Activated T-cell treated with anti-CD3 and anti-CD28 coated beads, Interleukin-2, amount 50 U/mL, for 4 hours (primary cell): Measurements from ENCODE around the gene PCLAF. TPM values are rescaled to one million over a fixed set of nuclear protein-coding genes. Genes with fewer than 3 reads are reported as not detected.

Experiments used
- ATAC-seq, 2 donors: fragments of 200-7000 bp; cut with Tn5 transposase; one replicate each; pipeline ENCODE4 v1.10.0; 2021
- DNase-seq: peaks from one replicate; pipeline ENCODE4 v3.0.0-alpha.2; 2020
- H3K27me3 Mint-ChIP-seq: one replicate; pipeline ENCODE4 v1.8.0; 2021; ENCODE audit warnings: low read depth, mixed read lengths
- H3K36me3 Mint-ChIP-seq: one replicate; pipeline ENCODE4 v1.8.0; 2022; ENCODE audit warnings: mixed read lengths; ENCODE audit not compliant: insufficient read depth
- H3K4me1 Mint-ChIP-seq: one replicate; pipeline ENCODE4 v1.8.0; 2021; ENCODE audit warnings: low read depth, mixed read lengths
- H3K4me3 Mint-ChIP-seq: one replicate; pipeline ENCODE4 v1.8.0; 2021; ENCODE audit warnings: mild to moderate bottlenecking, moderate library complexity, mixed read lengths
- H3K9me3 Mint-ChIP-seq: one replicate; pipeline ENCODE4 v1.8.0; 2021; ENCODE audit warnings: mixed read lengths
- total RNA-seq, 3 donors: library from RNA; stranded (reverse); gene quantifications; one replicate each; pipeline ENCODE4 v1.2.1, GENCODE V29; 2021

PCLAF gene
- total RNA-seq, 3 donors from 2014 or later = 19.9 to 31.7 (median 20.8) TPM

DNA sequence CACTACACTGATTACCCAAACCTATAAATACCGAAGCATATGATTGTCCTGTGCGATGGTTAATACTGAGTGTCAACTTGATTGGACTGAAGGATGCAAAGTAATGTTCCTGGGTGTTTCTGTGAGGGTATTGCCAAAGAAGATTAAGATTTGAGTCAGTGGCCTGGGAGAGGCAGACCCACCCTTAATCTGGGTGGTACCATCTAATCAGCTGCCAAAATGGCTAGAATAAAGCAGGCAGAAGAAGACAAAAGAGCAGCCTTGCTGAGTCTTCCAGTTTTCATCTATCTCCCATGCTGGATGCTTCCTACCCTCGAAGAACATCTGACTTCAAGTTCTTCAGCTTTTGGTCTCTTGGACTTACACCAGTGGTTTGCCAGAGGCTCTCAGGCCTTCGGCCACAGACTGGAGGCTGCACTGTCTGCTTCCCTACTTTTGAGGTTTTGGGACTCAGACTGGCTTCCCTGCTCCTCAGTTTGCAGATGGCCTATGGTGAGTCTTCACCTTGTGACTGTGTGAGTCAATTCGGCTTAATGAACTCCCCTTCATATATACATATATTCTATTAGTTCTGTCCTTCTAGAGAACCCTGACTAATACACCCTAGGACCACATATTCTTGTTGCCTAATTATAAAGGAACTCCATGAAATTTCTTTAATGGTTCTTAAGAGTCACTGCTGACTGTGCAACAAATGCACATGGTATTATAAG, 56.9 kb downstream of the PCLAF start:
- H3K4me3 Mint-ChIP-seq = no peak overlapping the region
- no peak for DNase-seq
- H3K27me3 Mint-ChIP-seq = no peaks in the 10 kb centered on the region
- H3K4me1 Mint-ChIP-seq = peaks cover 5% of the 10 kb centered on the region
- H3K36me3 Mint-ChIP-seq = peaks cover 1% of the 10 kb centered on the region
- no peaks in the 10 kb centered on the region for H3K9me3 Mint-ChIP-seq
- no peak for ATAC-seq

DNA sequence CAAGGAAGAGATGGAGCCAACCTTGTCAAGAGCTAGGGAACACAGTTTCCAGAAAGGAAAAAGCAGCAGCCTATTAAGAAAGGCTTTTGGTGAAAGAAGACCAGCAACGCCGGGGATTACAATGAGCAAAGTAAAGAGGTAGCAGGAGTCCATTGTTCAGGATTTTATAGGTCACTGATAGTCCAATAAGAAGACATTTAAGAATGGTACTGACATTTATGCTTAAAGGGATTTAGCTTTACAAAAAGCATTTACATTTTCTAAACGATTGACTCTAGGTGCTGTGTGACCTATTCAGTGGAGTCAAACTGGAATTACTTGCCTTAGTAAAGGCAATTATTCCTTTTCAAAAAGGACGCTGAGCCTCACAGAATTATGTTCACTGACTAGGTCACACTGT, 66.0 kb downstream of the PCLAF start:
- Mint-ChIP-seq H3K27me3 (no peaks in the 10 kb centered on the region), H3K36me3 (no peaks in the 10 kb centered on the region), H3K4me1 (peaks cover 5% of the 10 kb centered on the region), H3K4me3 (no peak overlapping the region), H3K9me3 (no peaks in the 10 kb centered on the region)
- DNase-seq (no peak), ATAC-seq (no peak)

DNA sequence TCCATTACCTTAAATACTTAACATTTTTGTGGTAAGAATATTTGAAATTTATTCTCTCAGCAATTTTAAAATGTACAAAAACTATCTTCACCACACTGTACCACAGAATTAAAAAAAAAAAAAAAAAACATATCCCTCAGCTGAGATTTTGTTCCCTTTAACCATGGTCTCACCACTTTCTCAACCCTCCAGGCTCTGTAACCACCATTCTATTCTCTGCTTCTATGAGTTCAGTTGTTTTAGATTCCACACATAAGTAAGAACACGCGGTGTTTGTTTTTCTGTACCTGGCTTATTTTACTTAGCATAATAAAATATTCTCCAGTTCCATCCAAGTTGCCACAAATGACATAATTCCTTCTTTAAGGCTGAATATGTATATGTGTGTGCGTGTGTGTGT, 66.8 kb downstream of the PCLAF start:
- Mint-ChIP-seq H3K4me3 (no peak overlapping the region), H3K27me3 (no peaks in the 10 kb centered on the region), H3K4me1 (peaks cover 5% of the 10 kb centered on the region), H3K9me3 (no peaks in the 10 kb centered on the region), H3K36me3 (no peaks in the 10 kb centered on the region)
- no peak for DNase-seq
- no peak for ATAC-seq

Other genes starting within 250 kb of the PCLAF start
- under 1 TPM; 0.26 to 0.35 (median 0.30) TPM for gene SNX22, start 229.7 kb downstream of the PCLAF start, total RNA-seq
- 100 to 1,000 TPM; 411 to 479 (median 433) TPM for gene PPIB, start 218.4 kb downstream of the PCLAF start, total RNA-seq
- 10 to 100 TPM; 24.4 to 27.4 (median 25.1) TPM for gene CSNK1G1, start 25.3 kb downstream of the PCLAF start, total RNA-seq
- 10 to 100 TPM; 14.1 to 25.1 (median 20.1) TPM for gene TRIP4, start 6.4 kb upstream of the PCLAF start, total RNA-seq
- gene ZNF609, start 79.1 kb upstream of the PCLAF start, total RNA-seq = 10 to 100 TPM; 26.9 to 34.1 (median 28.3) TPM